Skeletal muscle cell (primary cell): ENCODE measurements around the gene CD80.
"Not testable (repeated sequence)": the region's sequence is repeated elsewhere in the genome, so short reads cannot be mapped to it uniquely, and the experiment has no call there.

ENCODE experiments used
- DNase-seq: peaks from one replicate; pipeline ENCODE4 v3.0.0-alpha.2; 2010; ENCODE audit warnings: low read depth
- H3K4me3 ChIP-seq: 2 replicates; pipeline ENCODE4 v1.5.1; 2011; ENCODE audit warnings: low read depth, mild to moderate bottlenecking, control low read depth, low read length, moderate library complexity

Gene CD80

GRCh38 chr3:119559441-119559963 lies at the start of gene CD80:
Gene CD80, minus strand, starts transcription at chr3:119559614. Its CDS starts 1,886 bp downstream, at chr3:119557728.
- peak; percentile 5 for DNase-seq
- no peak within 1 kb of the TSS for H3K4me3 ChIP-seq

- DNase-seq: no peak
- H3K4me3 ChIP-seq: no peak overlapping the region
Measured at GRCh38 chr3:119608405-119609000, 49.1 kb upstream of the CD80 start.

- peak; percentile 23 for DNase-seq
- H3K4me3 ChIP-seq: no peak overlapping the region
Measured at GRCh38 chr3:119604878-119605277, 45.5 kb upstream of the CD80 start.

GRCh38 chr3:119602676-119603075 lies 43.3 kb upstream of the CD80 start:
- DNase-seq: no peak
- no peak overlapping the region for H3K4me3 ChIP-seq

- DNase-seq: no peak
- no peak overlapping the region for H3K4me3 ChIP-seq
Measured at GRCh38 chr3:119601154-119601553, 41.7 kb upstream of the CD80 start.

- no peak overlapping the region for H3K4me3 ChIP-seq
- DNase-seq: no peak
Measured at GRCh38 chr3:119600732-119601131, 41.3 kb upstream of the CD80 start.

GRCh38 chr3:119599558-119600174 lies 40.3 kb upstream of the CD80 start:
- DNase-seq: no peak
- H3K4me3 ChIP-seq: no peak overlapping the region

GRCh38 chr3:119598410-119599098 lies 39.1 kb upstream of the CD80 start:
- H3K4me3 ChIP-seq: no peak overlapping the region
- no peak for DNase-seq

- no peak within 1 kb of the TSS for H3K4me3 ChIP-seq
- no peak for DNase-seq
Measured at GRCh38 chr3:119597548-119598288, 38.3 kb upstream of the CD80 start, which contains the start of gene PLA1A. Gene PLA1A, plus strand, starts transcription at chr3:119597885. Its CDS starts 29 bp downstream, at chr3:119597914.

- DNase-seq: no peak
Measured at GRCh38 chr3:119596398-119596797, 37.0 kb upstream of the CD80 start.

GRCh38 chr3:119595639-119596334 lies 36.4 kb upstream of the CD80 start:
- DNase-seq: peak; percentile 41
- H3K4me3 ChIP-seq: peak overlapping the region; percentile 14

More at GRCh38 chr3:119596398-119596797, 37.0 kb upstream of the CD80 start:
- no peak overlapping the region for H3K4me3 ChIP-seq

- H3K4me3 ChIP-seq: not testable (repeated sequence)
Measured at GRCh38 chr3:119594929-119595328, 35.5 kb upstream of the CD80 start.

GRCh38 chr3:119594066-119594465 lies 34.7 kb upstream of the CD80 start:
- no peak overlapping the region for H3K4me3 ChIP-seq
- DNase-seq: no peak

More at GRCh38 chr3:119594929-119595328, 35.5 kb upstream of the CD80 start:
- DNase-seq: not testable (repeated sequence)

GRCh38 chr3:119592861-119593260 lies 33.4 kb upstream of the CD80 start:
- DNase-seq: no peak
- no peak overlapping the region for H3K4me3 ChIP-seq

GRCh38 chr3:119590706-119591105 lies 31.3 kb upstream of the CD80 start:
- no peak for DNase-seq
- no peak overlapping the region for H3K4me3 ChIP-seq

- H3K4me3 ChIP-seq: no peak overlapping the region
- no peak for DNase-seq
Measured at GRCh38 chr3:119589102-119589773, 29.8 kb upstream of the CD80 start.

- H3K4me3 ChIP-seq: no peak overlapping the region
- no peak for DNase-seq
Measured at GRCh38 chr3:119588112-119588511, 28.7 kb upstream of the CD80 start.

GRCh38 chr3:119586733-119587172 lies 27.3 kb upstream of the CD80 start:
- H3K4me3 ChIP-seq: no peak overlapping the region
- no peak for DNase-seq
